SU-DHL-6 (cell line): ENCODE results near the gene CEP55.
"Not testable (repeated sequence)": the region's sequence is repeated elsewhere in the genome, so short reads cannot be mapped to it uniquely, and the experiment has no call there.

Experiments
- H2AFZ ChIP-seq: fragments of 200-600 bp; sonication (generic); 2 replicates; pipeline ENCODE4 v1.6.1; 2014; ENCODE audit warnings: low read depth, mild to moderate bottlenecking, moderate library complexity, mixed read lengths, antibody characterized with exemption, low read length; ENCODE audit not compliant: severe bottlenecking
- H3F3A ChIP-seq: fragments of 200-600 bp; shearing (Covaris generic); 2 replicates; pipeline ENCODE4 v1.6.0; 2016; ENCODE audit warnings: antibody characterized with exemption, mild to moderate bottlenecking; ENCODE audit not compliant: insufficient read depth
- H3K27ac ChIP-seq: fragments of 200-600 bp; sonication (generic); 2 replicates; pipeline ENCODE4 v1.5.1; 2016; ENCODE audit warnings: low read depth, mild to moderate bottlenecking, low read length, moderate library complexity, mixed read lengths
- H3K27me3 ChIP-seq: fragments of 200-600 bp; sonication (generic), shearing (Covaris generic); 2 replicates; pipeline ENCODE4 v1.6.0; 2014; ENCODE audit warnings: mild to moderate bottlenecking, low read length
- H3K36me3 ChIP-seq: fragments of 200-600 bp; sonication (generic); 2 replicates; pipeline ENCODE4 v1.6.1; 2014; ENCODE audit warnings: mild to moderate bottlenecking, low read length, mixed read lengths
- H3K4me2 ChIP-seq: fragments of 300-600, 200-600 bp; shearing (Covaris generic), sonication (generic); 2 replicates; pipeline ENCODE4 v1.6.0; 2014; ENCODE audit warnings: low read length, low read depth, mild to moderate bottlenecking; ENCODE audit not compliant: poor library complexity, severe bottlenecking
- H3K4me3 ChIP-seq: fragments of 200-600 bp; sonication (generic); 2 replicates; pipeline ENCODE4 v1.5.1; 2014; ENCODE audit warnings: antibody characterized with exemption, low read length, mild to moderate bottlenecking, mixed read lengths; ENCODE audit not compliant: insufficient read depth, poor library complexity, severe bottlenecking
- H3K79me2 ChIP-seq: fragments of 200-600 bp; sonication (generic); 2 replicates; pipeline ENCODE4 v1.6.1; 2014; ENCODE audit warnings: mild to moderate bottlenecking, low read length, moderate library complexity; ENCODE audit not compliant: insufficient read depth
- H3K9ac ChIP-seq: fragments of 200-600 bp; sonication (generic); 2 replicates; pipeline ENCODE4 v1.7.0; 2014; ENCODE audit warnings: mild to moderate bottlenecking, low read length
- H3K9me2 ChIP-seq: fragments of 200-600 bp; sonication (generic); replicated peaks from 2 replicates; pipeline ENCODE4 v1.6.1; 2014; ENCODE audit warnings: low read length; ENCODE audit not compliant: insufficient read depth
- H3K9me3 ChIP-seq: fragments of 200-600 bp; sonication (generic); 2 replicates; pipeline ENCODE4 v1.6.1; 2014; ENCODE audit warnings: low read length, mixed read lengths; ENCODE audit not compliant: insufficient read depth
- H4K20me1 ChIP-seq: fragments of 200-600 bp; sonication (generic); 2 replicates; pipeline ENCODE4 v1.6.1; 2014; ENCODE audit warnings: low read depth, mild to moderate bottlenecking, antibody characterized with exemption, low read length, moderate library complexity, mixed read lengths
- EZH2phosphoT487 ChIP-seq: fragments of 200-600 bp; sonication (generic), shearing (Covaris generic); conservative IDR thresholded peaks from 2 replicates; pipeline ENCODE4 v1.6.1; 2018; ENCODE audit warnings: mild to moderate bottlenecking, antibody characterized with exemption, low read length, moderate library complexity, mixed read lengths
- TF ChIP-seq, protein P1 (sequence below): fragments of 200-600 bp; sonication (generic); IDR thresholded peaks from one replicate; pipeline ENCODE4 v1.5.1; 2017; ENCODE audit warnings: antibody characterized with exemption, mild to moderate bottlenecking, low read length, moderate library complexity; ENCODE audit not compliant: insufficient read depth, poor library complexity, severe bottlenecking

The CEP55 gene

GRCh38 chr10:93516006-93516380 is 19.6 kb downstream of the CEP55 start:
- no peak overlapping the region for H3K9ac ChIP-seq
- no peak for TF ChIP-seq EZH2phosphoT487
- TF ChIP-seq, protein P1, sequence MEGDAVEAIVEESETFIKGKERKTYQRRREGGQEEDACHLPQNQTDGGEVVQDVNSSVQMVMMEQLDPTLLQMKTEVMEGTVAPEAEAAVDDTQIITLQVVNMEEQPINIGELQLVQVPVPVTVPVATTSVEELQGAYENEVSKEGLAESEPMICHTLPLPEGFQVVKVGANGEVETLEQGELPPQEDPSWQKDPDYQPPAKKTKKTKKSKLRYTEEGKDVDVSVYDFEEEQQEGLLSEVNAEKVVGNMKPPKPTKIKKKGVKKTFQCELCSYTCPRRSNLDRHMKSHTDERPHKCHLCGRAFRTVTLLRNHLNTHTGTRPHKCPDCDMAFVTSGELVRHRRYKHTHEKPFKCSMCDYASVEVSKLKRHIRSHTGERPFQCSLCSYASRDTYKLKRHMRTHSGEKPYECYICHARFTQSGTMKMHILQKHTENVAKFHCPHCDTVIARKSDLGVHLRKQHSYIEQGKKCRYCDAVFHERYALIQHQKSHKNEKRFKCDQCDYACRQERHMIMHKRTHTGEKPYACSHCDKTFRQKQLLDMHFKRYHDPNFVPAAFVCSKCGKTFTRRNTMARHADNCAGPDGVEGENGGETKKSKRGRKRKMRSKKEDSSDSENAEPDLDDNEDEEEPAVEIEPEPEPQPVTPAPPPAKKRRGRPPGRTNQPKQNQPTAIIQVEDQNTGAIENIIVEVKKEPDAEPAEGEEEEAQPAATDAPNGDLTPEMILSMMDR = no peak
- no peak overlapping the region for H3K27ac ChIP-seq
- no peaks in the 10 kb centered on the region for H3K27me3 ChIP-seq
- no peaks in the 10 kb centered on the region for H3F3A ChIP-seq
- no peaks in the 10 kb centered on the region for H3K79me2 ChIP-seq
- H3K4me2 ChIP-seq = no peak overlapping the region
- 0 out of 2 replicates have a peak, but pooled peaks cover 3% of the 10 kb centered on the region for H4K20me1 ChIP-seq
- H2AFZ ChIP-seq = no peak overlapping the region
- H3K9me3 ChIP-seq = no peaks in the 10 kb centered on the region
- peaks cover 63% of the 10 kb centered on the region for H3K36me3 ChIP-seq
- no peak overlapping the region for H3K4me3 ChIP-seq
- no peaks in the 10 kb centered on the region for H3K9me2 ChIP-seq

GRCh38 chr10:93518531-93518930 is 22.1 kb downstream of the CEP55 start:
- Histone ChIP-seq H3K9me2 (no peaks in the 10 kb centered on the region), H3K4me2 (no peak overlapping the region), H3K79me2 (no peaks in the 10 kb centered on the region), H3K27me3 (no peaks in the 10 kb centered on the region), H3K9me3 (no peaks in the 10 kb centered on the region), H3K9ac (no peak overlapping the region), H3K4me3 (no peak overlapping the region), H3F3A (no peaks in the 10 kb centered on the region), H3K36me3 (peaks cover 59% of the 10 kb centered on the region), H2AFZ (no peak overlapping the region), H3K27ac (no peak overlapping the region), H4K20me1 (no peaks in the 10 kb centered on the region)
- no peak for TF ChIP-seq EZH2phosphoT487
- TF ChIP-seq, protein P1 = no peak

GRCh38 chr10:93535293-93535692 is 38.9 kb downstream of the CEP55 start:
- no peak overlapping the region for H3K4me2 ChIP-seq
- H3K9ac ChIP-seq = no peak overlapping the region
- H3K9me3 ChIP-seq = no peaks in the 10 kb centered on the region
- H3K9me2 ChIP-seq = no peaks in the 10 kb centered on the region
- no peaks in the 10 kb centered on the region for H3F3A ChIP-seq
- no peak overlapping the region for H2AFZ ChIP-seq
- TF ChIP-seq EZH2phosphoT487 = no peak
- TF ChIP-seq, protein P1 = no peak
- no peak overlapping the region for H3K27ac ChIP-seq
- H3K36me3 ChIP-seq = no peaks in the 10 kb centered on the region
- H4K20me1 ChIP-seq = 0 out of 2 replicates have a peak, but pooled peaks cover 4% of the 10 kb centered on the region
- H3K4me3 ChIP-seq = no peak overlapping the region
- no peaks in the 10 kb centered on the region for H3K79me2 ChIP-seq
- no peaks in the 10 kb centered on the region for H3K27me3 ChIP-seq

DNA sequence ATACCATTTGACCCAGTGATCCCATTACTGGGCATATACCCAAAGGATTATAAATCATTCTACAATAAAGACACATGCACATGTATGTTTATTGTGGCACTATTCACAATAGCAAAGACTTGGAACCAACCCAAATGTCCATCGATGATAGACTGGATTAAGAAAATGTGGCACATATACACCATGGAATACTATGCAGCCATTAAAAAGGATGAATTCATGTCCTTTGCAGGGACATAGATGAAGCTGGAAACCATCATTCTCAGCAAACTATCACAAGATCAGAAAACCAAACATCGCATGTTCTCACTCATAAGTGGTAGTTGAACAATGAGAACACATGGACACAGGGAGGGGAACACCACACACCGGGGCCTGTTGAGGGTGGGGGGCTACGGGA is 44.5 kb downstream of the CEP55 start:
- not testable (repeated sequence) for H3K9me2 ChIP-seq, H2AFZ ChIP-seq, H3K9me3 ChIP-seq, H4K20me1 ChIP-seq, H3K4me3 ChIP-seq, H3K9ac ChIP-seq, H3K36me3 ChIP-seq, H3K79me2 ChIP-seq, H3K27me3 ChIP-seq, H3K4me2 ChIP-seq, H3K27ac ChIP-seq, H3F3A ChIP-seq
